Measurements from ENCODE around the gene EQTN.

DNA sequence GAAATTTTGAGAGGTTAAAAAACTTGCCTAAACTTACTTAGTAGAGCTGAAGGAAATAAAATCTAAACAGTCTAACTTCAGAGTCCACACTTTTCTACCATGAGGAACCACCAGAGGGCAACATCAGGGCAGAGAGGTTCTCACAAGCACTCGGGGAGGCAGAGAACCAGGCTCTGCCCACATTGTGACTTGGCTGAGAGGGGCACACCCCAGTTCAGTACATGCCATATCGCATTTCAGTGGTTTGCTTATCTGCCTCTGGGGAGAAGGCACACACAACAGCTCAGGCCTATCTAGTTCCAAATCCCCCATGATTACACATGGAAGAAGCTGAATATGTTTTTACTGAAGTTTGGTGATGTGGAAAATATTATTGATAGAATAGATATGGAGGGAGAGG lies 49.2 kb downstream of the EQTN start:
- TF ChIP-seq, protein P1, sequence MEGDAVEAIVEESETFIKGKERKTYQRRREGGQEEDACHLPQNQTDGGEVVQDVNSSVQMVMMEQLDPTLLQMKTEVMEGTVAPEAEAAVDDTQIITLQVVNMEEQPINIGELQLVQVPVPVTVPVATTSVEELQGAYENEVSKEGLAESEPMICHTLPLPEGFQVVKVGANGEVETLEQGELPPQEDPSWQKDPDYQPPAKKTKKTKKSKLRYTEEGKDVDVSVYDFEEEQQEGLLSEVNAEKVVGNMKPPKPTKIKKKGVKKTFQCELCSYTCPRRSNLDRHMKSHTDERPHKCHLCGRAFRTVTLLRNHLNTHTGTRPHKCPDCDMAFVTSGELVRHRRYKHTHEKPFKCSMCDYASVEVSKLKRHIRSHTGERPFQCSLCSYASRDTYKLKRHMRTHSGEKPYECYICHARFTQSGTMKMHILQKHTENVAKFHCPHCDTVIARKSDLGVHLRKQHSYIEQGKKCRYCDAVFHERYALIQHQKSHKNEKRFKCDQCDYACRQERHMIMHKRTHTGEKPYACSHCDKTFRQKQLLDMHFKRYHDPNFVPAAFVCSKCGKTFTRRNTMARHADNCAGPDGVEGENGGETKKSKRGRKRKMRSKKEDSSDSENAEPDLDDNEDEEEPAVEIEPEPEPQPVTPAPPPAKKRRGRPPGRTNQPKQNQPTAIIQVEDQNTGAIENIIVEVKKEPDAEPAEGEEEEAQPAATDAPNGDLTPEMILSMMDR (IDR thresholded peaks at IDR 0.05; ENCODE audit: insufficient read depth, low read length, poor library complexity, severe bottlenecking) = peak; percentile 22
- no peak for TF ChIP-seq EZH2phosphoT487 (conservative IDR thresholded peaks at IDR 0.05; ENCODE audit: low read length)

Measured in SU-DHL-6 (cell line).